HG03469 (cell line): ENCODE data around the gene HINT2.

ENCODE experiments used
- ATAC-seq: cut with Tn5 transposase; IDR thresholded peaks from one replicate; pipeline ENCODE4 v1.9.1; 2021; ENCODE audit warnings: mild to moderate bottlenecking, moderate library complexity, moderate number of reproducible peaks; ENCODE audit not compliant: unreplicated experiment

HINT2 gene

DNA sequence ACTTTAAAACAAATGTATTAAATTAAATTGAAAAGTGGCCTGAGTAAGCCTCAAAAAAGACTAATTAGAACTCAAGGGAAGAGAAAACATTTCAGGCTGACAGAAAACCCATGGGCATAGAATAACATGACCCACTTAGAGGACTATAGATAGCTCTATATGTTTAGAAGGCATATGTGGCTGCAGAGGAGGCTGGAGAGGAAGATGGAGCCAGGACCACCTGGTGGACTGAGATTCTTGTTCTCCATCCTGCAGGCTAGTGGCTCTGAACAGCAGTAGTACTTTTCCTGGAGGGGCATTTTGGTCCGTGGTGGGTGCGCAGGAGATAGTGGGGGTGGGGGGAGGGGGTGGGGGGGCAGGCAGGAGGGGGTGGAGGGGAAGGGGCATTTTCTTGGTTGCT lies 33.8 kb downstream of the HINT2 start:
- ATAC-seq, result no peak

DNA sequence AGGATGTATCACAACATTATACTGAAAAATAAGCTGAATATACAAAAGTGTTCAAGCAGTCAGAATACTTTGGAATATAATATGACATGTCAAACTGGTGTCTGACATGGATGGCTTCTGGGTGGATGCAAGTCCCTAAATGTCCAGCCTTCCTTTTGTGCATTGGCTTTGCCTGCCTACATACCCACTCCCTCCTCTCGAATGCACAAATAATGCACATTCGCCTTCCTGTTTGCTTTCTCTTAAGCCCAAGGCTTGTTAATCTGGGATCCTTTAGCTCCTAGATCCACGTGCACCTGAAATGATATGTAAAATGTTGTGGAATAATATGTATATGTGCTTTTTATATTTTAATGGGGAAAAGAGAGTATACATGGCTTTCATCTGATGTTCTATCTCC lies 36.3 kb downstream of the HINT2 start:
- ATAC-seq, result no peak

DNA sequence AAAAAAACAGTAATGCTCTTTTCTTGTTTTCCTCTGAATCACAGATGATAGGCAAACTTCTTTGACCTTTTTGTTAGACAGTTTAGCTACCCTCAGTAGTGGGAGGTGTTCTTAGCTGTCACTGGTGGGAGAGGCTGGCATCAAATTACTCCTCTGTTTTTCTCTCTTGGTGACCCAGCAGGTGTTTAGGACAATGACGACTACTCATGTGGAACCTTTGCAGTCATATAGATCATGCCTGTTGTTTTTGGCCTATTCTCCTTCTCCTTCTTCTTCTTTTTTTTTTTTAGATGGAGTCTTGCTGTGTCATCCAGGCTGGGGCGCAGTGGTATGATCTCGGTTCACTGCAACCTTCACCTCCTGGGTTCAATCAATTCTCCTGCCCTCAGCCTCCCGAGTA lies 38.8 kb downstream of the HINT2 start:
- no peak for ATAC-seq

DNA sequence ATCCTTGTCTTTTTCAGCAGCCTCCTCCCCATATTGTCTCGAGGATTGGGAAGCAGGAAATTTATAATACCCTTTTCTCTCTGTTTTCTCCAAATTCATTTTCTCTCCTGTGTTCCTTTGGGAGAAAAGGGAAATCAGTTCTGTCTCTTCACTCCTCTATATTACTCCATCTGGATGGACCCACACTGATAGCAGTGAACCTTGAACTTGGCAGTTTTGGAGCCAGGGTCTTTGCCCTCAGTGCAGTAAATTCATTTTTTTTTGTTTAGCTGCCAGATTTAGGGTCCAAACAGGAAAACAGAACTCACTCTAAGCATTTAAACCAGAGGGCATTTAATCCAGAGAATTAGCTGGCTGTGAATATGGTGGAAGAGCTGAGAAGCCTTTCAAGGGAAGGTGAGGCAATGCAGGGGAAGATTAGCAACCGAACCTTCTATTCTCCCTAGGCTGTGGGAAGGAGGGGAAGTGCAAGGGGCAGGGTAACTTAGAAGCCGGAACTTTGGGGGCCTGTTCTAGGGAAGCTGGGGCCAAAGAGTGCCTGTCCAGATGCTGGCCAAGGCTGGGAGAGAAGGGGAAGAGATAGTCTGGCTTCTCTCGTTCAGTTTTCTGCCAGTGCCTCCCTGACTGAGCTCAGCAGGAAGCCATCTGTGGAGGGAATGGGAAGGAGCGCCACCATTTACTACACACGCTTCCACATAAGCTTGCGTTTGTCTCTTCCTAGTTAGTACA lies 39.8 kb downstream of the HINT2 start:
- ATAC-seq, result no peak

DNA sequence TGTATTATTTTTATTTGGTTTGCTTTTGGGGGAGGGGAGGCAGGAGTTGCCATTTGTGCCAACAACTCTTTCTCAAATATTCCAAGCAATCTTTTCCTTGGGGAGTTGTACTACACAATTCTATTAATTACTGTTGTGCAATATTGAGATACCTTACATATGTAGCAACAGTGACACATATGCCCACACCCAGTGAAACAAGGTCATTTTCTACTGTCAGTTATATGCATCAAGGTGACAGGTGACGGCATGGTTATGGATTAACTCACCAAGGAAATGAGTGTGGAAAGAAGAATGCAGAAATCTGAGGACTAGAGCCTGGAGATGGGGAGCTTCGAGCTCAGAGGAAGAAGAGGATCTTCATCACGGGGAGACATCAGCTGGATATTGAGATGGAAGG lies 42.9 kb downstream of the HINT2 start:
- no peak for ATAC-seq

DNA sequence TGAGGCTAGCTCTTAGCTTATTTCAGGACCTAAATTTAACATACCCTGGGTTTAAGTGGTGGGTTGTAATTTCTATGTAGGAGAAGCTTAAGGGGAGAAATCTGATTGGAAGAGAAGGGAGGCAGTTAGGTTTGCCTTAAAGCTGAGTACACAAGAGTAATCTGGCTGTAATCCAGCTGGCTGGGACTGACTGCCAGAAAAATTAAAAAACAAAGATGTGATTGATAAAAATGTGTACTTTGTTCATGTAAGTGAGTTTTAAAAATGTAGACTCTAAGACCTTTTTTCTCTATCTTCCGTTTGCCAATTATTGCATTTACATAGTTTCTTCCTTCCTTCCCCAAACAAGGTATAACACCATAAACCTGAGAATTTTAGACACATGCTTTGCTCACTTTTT lies 43.3 kb downstream of the HINT2 start:
- ATAC-seq, result no peak

DNA sequence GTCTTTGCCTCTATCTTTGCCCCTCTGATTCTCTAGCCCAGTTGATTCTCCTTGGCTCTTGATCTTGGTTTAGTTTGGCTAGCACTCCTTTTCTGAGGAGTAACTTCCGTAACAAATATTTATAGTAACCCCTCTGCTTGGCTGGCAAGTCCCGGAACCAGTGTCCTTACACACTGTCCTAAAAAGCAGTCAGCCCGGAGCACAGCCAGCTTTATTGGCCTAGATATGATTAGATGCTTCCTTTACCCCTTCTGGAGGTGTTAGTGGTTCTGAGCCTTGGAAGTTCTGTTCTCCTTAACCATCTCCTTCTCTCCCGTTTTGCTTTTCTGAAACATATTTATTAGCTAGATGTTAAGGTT lies 43.8 kb downstream of the HINT2 start:
- ATAC-seq, result no peak

DNA sequence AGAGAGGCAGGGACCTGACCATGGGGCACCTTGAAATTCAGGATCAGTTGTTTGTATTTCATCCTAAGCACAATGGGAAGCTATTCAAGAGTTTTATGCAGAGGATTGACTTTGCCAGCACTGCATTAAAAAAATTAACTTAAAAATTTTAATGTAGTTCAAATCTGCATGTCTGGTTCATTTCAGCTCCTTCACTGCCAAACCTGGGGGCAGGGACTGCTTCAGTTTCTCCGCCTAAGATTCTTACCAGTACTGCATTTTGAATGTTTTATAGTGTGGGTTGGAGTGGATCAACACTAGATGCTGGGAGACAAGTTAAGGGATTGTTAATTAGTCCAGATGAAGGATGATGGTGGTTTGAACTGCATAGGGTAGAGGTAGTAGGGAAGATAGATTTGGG lies 45.1 kb downstream of the HINT2 start:
- no peak for ATAC-seq

DNA sequence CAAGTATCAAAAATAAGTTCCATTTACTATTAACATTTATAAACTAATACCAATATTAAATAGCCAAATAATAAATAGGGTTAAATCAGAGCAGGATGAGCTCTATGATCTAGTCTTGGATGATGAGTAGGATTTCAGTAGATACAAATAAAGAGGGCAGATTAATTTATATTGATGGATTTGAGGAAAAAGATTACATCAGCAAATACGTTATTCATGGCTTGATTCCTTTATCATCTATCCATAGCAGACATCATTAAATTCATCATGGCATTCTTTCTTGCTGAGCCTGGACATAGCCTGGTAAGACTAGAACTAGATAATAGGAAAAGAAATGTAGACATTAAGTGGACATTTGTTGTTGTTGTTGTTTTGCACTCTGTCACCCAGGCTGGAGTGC lies 47.4 kb downstream of the HINT2 start:
- no peak for ATAC-seq

DNA sequence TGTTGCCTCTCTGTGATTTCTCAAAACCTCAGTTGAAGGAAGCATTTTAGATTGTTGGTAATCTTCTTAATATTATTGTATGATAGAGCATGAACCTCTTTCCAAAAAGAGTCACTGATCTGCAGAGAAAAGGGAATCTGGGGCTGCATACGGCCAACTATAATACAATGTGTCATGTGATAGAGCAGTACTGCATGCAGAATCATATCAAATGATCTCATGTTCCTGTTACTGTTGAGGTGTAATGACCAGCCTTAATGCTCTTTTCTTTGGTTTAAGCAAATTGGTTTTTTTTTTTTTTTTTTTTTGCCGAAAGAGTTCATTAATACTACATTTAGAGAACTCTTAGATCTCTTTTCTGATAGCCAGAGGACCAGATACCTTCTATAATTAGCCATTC lies 47.8 kb downstream of the HINT2 start:
- no peak for ATAC-seq

DNA sequence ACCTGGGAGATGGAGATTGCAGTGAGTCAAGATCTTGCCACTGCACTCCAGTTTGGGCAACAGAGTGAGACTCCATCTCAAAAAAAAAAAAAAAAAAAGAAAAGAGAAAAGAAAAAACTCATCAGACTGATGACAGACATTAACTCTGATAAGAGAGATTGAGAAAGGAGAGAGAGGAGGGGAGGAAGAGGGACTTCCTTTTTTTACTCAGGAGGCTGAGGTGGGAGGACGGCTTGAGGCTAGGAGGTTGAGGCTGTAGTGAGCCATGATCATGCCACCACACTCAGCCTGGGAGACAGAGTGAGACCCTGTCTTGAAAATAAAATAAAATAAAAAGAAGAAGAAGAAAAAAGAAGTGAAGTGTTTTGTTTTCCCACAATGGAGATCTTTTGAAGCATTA lies 51.0 kb downstream of the HINT2 start:
- ATAC-seq, result no peak

DNA sequence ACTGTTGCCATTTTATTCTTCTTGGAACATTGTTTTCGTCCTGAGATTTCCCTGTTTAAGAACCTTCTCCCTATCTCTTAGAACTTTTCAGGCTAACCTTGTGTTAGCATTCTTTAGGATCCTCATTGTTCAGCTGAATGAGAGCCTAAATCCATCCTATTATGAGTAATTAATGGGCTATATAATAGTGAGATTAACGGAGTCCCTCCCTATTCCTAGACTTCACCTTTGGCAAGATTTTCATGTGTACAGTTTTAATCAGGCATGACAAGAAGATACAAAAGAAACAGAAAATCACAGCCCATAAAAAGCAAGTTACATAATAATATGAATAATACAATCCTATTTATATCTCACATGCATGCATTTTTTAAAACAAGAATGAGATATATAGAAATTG lies 51.7 kb downstream of the HINT2 start:
- no peak for ATAC-seq
